GM21737 (cell line): ENCODE data around the gene LHX6.

ENCODE experiments used
- ATAC-seq: cut with Tn5 transposase; IDR thresholded peaks from one replicate; pipeline ENCODE4 v1.9.1; 2021; ENCODE audit warnings: mild to moderate bottlenecking, moderate library complexity; ENCODE audit not compliant: unreplicated experiment

Gene LHX6

DNA sequence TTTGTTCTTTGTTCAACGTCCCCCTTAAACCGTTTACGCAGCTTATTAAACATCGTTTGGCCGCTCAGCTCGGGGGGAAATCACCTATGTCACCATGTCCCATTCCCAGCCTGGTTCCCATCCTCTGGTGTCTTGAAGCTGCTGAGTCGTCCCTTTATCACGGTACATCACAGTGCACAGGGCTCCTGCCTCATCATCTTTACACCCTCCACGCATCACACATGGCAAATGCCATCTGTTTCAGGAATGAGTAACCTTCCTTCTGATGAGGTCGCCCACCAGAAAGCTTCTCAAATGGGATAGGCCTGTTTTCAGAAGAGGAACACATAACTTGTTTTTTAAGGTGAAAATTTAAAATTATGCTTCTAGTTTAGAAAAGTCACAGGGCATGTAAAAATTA, 7.9 kb upstream of the LHX6 start:
- ATAC-seq: no peak

DNA sequence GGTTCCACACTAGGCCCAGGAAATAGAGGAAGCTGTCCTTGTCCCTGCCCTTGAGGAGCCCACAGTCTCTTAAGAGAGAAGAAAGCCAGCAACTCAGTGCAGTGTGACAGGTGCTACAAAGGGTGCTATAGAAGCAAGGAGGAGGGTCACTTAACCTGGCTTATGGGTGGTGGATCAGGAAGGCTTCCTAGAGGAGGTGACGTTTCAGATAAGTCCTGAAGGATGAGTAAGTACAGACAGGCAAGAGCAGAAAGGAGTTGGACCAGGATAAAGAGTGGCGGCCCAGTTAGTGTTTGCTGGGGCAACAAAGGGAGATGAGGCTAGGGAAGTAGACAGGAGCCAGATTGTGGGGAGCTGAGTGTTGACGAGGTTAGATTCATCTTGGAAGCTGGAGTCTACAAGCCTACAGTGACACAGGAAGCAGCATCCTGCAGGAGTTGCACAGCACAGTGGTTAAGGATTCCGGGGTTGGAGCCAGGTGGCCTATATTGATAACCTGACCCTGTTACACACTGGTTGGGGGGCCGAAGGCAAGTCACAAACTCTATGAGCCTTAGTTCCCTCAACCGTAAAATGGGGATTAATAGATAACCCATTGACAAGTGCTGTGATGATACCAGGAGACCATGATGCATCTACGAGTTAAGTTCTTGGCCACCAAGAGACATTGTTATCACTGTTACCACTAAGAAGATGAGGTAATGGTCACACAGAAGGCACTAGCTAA, 5.4 kb upstream of the LHX6 start:
- ATAC-seq: no peak

DNA sequence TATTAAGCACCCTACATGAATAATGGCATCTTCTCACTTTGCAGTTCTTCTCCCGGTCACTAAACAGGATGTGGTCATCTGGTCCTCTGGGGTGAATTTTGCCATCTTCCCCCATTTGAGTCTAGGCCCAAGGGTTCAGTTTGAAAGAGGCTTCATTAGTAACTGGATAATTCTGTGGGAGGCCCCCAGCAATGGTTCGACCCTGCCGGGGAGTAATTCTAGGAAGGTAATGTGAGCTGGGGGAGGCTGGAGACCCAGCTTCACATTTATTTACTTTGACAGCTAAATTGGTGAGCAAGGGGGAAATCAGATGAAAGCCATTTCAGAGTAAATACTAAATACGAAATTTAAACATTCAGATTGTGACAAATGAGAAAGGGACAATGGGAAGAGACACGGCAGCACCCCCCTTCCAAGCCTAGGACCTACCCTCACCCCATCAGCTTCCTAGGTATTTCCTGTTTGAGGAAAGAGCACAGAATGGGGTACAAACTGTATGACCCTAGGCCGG, 4.1 kb upstream of the LHX6 start:
- ATAC-seq: no peak

DNA sequence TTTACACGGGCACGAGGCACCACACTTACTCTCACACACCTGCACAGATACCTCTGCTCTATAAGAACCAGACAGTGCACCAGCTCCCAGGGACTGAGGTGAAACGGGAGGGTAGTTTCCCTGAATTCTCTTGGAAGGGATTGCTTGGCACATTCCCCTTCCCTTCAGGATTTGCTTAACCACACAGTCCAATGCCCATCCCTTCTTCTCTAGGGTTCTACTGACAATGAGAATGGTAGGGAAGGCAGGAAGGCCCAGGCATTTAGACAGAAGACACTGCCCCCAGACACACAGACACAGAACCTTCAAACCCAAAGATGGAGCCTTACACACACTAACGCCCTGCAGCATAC, 704 bp upstream of the LHX6 start:
- no peak for ATAC-seq

DNA sequence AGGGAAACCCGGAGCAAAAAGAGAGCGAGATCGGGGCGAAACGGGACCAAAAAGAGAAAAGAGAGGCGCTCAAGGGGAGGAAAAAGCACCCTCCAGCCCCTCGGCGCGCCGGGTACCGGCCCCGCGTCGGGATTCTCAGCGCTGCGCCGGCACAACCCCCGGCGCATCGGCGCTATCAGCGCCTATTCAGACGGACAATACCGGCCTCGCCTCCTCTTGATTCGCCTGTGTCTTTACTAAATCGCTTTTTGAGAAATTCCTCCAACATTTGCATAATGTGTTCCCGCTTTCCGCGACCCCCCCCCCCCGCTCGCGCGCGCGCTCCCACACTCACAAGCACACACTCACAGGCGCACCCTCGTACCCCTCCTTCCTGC, 578 bp downstream of the LHX6 start:
- no peak for ATAC-seq

DNA sequence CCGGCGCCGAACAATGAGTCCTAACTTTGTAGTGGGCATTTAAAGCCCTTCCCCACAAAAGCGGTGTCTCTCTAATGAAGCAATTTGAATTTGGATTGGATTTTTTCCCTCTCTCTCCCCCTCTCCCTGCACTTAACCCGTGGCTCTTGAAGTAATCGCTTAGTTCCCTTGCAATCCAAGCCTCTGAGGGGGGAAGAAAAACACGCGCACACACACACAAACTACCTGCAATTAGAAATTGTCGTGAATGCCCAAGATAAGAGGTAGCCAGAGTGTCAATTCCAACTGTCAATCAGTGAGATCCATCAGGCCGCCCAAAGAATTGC, 1.2 kb downstream of the LHX6 start:
- no peak for ATAC-seq

DNA sequence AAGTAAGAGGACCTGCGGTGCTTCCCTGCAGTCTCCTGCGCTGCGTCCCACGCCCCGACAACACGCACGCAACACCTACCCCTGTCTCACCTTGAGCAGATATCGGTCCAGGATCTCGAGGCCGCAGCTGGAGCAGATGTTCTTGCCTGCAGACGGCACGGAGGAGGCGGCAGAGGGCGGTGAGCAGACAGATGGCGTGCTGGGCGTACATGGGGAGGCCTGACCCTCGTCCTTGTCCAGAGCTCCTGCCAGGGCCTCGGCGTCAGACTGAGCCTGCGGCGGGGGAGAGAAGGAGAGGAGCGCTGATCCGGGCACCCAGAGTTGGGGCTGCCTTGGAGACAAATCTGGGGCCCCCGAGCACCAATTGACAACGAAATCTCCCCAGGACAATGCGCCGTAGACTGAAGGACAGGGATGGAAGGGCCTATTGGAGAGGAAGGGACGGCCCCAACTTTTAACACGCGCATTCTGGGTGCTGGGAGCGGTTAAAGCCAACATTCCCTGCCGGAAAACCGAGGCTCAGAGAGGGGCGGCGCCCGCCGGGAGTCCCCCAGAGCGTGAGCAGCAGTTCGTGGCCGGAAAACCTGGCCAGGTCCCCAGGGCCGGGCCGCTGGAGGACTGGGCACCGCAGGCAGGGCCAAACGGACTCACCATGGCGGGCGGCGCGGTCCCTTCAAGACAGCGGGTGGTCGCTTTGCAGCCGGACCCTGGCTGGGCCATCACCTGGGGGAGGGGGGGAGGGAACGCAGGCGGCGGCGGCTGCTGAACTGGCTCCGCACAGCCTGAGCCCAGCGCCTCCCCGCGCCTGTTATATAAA, 1.8 kb downstream of the LHX6 start:
- no peak for ATAC-seq

DNA sequence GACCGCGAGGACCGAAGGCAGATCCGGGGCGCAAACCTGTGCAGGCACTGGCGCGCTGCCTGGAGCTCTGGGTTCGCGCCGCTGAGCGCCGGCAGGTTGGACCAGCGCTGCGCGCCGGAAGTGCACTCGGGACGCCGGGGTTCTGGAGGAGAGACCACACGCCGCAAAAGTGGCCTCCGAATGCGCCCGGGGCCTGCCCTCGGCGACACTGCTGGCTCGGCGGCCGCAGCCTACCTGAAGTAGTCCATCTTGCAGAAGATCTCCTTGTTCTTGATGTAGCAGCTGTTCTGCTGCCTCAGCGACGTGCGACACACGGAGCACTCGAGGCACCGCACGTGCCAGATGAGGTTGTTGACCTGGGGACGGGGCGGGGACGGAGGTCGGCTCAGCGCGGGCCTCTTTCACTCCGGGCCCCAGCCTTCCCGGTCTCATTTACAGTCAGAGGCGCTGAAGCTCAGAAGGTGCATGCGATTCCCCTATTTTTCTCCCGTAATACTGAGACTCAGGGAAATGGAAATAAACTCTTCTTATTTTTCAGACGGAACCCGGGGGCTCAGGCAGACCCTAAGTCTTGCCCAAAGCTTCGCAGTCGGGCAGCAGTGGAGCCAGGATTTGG, 2.5 kb downstream of the LHX6 start:
- ATAC-seq: no peak

DNA sequence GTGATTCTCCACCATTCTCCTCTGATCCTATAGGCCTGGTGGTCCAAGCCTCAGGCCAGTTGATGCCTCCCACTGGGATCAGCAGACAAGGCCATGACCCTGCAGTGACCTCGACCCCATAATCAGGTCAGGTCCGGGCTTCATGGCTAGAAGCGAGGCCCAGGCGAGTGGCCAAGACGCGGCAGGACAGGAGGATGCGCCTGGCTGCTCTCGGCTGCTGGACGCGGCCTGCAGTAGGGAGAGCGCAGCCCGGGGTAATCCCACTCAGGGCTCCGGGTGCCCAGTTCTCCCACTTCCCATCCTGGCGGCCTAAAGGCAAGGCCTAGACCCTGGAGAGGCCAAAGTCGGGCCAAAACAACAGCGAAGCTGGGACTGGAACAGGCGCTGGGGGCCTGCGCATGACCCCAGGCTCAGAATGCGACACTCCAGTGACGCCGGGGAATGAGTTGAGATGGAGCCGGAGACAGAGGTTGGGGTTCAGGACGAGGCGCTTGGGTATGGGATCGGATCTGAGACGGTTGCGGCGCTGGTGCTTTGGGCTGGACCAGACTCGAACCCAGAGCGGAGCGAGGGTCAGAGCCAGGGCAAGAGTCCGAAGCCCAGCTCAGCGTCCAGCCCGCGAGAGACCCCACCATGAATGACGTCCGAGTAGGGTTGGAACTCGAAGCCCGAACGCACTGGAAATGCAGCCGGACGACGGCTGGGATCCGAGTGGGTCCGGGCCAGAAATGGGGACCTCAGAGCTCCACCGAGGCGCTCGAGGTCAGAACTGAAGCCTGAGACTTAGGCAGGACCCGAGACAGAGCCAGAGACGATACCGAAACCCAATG, 3.2 kb downstream of the LHX6 start:
- no peak for ATAC-seq

DNA sequence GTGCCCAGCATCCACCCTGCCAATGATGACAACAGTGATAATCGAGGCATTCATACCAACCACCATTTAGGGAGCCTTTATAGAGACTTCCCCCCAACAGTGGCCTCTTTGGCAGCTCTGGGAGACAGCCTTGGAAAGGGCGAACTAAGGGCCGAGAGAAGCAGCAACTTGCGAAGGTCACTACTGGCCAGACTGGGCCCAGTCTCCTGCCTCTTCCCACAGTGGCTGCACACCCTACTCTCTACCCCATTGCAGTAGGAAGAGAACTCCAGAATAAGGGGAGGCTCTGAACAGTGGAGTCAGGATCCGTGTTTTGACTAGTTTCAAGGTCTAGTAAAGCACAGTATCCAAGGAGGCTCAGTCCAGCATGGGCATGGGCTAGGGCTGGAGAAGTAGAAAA, 5.3 kb downstream of the LHX6 start:
- ATAC-seq: no peak

DNA sequence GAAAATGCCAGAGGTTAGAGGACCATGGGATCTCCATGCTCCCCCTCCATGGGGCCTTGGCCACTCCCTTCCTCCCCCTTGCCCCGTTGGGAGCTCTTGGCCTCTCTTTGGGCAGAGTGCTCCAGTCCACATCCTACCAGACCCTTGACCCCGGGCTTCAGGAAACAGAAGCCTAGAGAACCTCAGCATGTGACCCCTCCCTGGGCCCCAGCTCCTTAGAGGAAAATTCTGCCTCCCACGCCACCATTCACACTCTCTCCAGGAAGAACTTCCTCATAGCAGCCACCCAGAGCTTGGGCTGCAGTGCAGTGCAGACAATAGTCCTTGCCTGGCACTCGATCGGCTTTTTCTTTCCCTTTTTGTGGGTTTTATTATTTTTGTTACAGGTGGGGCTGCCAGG, 6.0 kb downstream of the LHX6 start:
- ATAC-seq: no peak

DNA sequence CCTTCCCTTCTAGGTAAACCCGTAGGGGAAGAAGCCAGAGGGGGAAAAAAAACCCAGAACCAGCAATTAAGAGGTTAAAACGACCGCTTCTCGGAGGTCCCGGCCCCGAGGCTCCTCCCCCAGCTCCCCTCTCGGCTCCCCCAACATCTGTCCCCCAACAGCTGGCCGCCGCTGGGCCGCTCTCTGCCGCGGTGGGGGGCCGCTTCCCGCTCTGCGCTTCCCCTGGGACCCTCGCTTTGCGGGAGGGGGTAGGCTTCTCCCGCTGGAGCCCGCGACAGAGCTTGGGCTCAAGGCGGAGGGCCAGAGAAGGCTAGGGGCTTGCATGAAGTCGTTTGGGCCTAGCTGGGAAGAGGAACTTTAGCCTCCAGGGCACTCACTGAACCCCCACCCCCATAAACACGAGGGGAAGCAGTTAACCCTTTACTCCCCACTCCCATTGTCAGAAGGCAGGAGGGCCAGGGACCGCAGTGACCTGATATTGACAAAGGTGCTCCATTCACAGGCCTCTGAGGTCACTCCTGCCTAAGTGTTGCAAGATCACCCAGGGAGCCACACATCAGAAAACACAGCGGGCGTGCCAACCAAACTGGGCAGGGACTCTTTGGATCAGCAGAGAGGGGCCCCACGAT, 7.5 kb downstream of the LHX6 start:
- no peak for ATAC-seq

DNA sequence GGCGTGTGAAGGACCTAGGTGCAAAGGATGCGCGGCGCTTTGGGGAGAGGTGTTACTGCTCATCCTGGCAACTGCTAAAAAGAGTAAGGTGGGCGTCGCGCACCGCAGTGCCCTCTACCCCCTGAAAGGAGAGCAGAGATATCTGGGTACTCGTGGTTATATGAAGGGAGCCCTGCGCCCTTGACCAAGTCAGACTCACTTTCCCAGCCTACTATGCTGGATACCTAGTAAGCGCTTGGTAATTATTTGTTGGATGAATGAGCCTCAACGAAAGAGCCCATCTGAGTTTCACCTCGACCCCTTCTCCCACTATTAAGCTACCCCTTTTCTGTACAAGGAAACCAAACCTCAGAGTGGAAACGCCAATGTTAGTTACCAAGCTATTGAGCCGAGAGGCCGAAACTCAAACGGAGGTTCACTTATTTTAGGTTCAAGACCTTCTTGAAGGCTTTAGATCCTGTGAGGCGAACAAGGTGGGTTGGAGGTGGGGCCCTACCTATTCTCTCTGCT, 8.0 kb downstream of the LHX6 start:
- ATAC-seq: no peak

DNA sequence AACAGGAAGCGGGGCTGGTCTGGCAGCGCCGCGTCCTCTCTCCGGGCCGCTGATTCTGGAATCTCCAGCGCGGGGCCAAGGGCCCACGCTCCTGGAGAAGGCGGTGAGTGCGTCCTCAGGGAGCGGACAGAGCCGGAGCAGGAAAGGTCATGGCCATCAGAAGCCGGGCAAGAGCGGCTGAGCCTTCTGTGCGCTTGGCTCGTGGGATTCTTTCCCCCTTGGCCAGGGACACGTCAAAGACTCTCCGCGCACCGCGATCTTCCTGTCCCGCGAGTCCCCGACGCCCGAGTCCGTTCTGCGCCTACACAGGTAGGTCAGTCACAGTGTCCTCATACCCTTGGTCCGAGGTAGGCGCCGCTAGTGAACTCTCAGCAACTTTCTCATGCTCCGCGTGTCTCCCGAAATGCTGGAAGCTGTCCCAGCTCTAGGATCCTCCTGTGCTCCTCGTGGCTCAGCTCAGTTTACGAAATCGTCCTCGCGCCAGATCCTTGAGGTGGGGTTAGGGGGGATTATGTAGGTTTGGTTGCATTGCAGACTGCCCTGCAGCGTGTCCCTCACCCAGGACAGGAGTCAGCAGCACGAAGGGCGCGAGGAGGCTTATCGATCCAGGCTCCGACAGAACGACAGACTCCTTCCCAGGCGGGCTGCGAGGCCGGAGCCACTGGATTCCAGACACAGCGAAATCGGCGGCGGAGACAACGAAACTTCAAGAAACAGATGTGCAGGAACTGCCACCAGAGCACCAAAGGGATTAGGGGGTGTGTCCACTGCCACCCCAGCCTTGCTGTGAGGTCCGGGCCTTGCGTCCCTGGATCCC, 8.7 kb downstream of the LHX6 start:
- no peak for ATAC-seq

DNA sequence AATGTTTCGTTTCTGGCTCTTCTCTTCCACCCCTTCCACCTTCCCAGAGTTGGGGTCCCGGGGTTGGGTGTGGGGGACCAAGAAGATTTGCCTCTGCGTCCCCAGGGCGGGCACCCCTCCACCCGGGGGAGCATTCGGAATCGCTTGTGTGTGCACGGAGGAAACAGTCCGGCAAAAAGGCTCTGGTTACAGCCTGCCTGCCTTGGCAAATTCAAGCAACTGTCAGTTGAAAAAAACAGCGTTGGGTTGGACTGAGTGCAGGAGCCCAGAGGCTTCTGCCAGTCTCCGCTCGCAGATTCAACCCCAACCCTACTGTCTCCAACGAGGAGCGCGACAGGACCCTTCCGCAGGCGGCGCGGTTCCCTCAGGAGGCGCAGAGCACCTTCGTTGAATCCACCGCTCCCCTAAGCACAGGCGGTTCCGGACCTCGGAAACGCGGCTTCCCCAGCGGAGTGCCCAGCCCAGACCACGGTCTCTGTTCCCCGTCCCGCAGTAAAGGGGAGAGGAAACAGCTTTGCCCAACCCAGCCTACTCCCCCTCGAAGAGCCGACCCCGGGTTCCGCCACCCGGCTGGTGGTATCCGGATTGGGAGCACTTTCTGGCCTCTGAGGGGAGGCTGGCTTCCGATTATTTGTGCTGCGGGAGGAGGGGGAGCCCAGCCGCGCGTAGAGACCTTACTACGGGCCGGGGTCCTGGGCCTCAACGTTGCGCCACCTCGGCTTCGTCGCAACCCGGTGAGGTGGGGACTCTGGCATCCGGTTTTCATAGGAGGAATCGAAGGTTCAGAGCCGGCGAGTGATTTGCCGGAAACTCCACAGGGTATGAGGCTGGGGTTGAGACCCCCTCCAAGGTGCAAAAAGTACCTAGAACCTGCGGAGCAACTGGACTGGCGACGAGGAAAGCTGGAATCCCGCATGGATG, 9.6 kb downstream of the LHX6 start:
- ATAC-seq: no peak

DNA sequence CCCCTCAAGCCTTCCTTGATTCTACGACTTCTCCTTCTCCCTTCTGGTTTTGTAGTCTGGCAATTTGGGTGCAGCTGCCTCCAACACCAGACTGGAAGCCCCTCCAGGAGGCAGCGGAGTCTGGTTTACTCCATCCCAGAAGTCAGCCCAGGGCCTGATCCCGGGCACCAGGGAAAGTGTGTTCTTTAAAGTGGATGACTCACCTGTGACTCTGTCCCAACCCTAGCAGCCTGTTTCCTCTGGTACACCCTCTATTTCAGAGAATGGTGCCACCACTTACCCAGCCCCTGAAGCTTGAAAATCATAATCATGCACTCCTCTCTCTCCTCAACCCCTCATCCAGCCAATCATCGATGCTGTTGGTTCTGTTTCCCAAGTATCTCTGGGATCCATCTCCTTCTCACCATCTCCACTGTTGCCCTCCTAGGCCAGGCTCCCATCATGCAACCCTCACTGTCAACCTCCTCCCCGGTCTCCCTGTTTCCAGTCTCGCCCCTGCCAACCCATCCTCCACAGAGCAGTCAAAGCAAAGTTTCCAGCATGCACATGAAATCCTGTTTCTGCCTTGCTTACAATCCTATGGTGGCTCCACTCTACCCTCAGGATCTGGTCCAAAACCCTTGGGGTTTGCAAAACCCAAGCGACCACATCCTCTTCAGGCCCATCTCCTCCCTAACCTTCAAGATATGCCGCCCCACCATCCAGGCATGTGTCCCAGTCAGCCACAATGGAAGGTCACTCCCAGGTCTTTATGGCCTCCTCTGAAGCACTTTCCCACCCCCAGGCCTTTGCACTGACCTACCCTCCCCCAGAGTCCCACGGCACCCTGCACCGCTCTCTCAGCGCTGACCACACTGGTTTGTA, 10.5 kb downstream of the LHX6 start:
- ATAC-seq: no peak

DNA sequence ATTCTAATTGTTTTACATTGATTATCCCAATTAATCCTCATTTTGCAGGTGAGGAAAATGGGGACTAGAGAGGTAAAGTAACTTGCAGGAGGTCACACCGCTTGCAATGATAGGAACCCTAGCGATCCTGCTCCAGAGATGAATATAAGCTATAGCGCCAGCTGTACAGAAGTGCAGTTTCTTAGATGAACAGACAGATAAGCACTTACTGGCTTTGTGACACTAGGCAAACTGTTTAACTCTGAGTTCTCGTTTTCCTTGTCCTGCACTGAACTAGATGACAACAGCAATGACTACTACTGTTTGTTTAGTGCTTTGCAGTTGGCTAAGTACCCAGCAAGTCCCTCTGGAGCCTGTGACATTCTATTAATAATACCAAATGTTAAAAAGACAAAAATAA, 11.1 kb downstream of the LHX6 start:
- ATAC-seq: no peak
